ENCODE measurements around the gene GON4L.
"Not testable (repeated sequence)": the region's sequence is repeated elsewhere in the genome, so short reads cannot be mapped to it uniquely, and the experiment has no call there.

Gene GON4L

GRCh38 chr1:155744711-155745283 lies 112.2 kb downstream of the GON4L start:
- H3K4me3 ChIP-seq (ENCODE audit: low read depth, low read length) = peak overlapping the region; percentile 85
- peak overlapping the region; percentile 85 for H3K9ac ChIP-seq (ENCODE audit: low read length)
- peaks cover 18% of the 10 kb centered on the region for H3K36me3 ChIP-seq (ENCODE audit: control insufficient read depth, insufficient read depth, low read length)
- no peaks in the 10 kb centered on the region for H3K4me1 ChIP-seq (ENCODE audit: control insufficient read depth, insufficient read depth, low read length)
- H3K27ac ChIP-seq (ENCODE audit: low read depth, low read length) = peak overlapping the region; percentile 55; the same call in 1 of the 2 replicates
- no peaks in the 10 kb centered on the region for H3K9me3 ChIP-seq (ENCODE audit: control insufficient read depth, insufficient read depth, low read depth, low read length)
- H3K27me3 ChIP-seq (ENCODE audit: control insufficient read depth, insufficient read depth, low read length) = no peaks in the 10 kb centered on the region

GRCh38 chr1:155741908-155742307 lies 115.1 kb downstream of the GON4L start:
- H3K4me3 ChIP-seq (ENCODE audit: low read depth, low read length) = no peak overlapping the region
- peaks cover 23% of the 10 kb centered on the region for H3K36me3 ChIP-seq (ENCODE audit: control insufficient read depth, insufficient read depth, low read length)
- no peak overlapping the region for H3K9ac ChIP-seq (ENCODE audit: low read length)
- H3K4me1 ChIP-seq (ENCODE audit: control insufficient read depth, insufficient read depth, low read length) = no peaks in the 10 kb centered on the region
- H3K9me3 ChIP-seq (ENCODE audit: control insufficient read depth, insufficient read depth, low read depth, low read length) = no peaks in the 10 kb centered on the region
- no peaks in the 10 kb centered on the region for H3K27me3 ChIP-seq (ENCODE audit: control insufficient read depth, insufficient read depth, low read length)
- H3K27ac ChIP-seq (ENCODE audit: low read depth, low read length) = no peak overlapping the region

GRCh38 chr1:155740995-155741394 lies 116.0 kb downstream of the GON4L start:
- H3K4me1 ChIP-seq (ENCODE audit: control insufficient read depth, insufficient read depth, low read length) = no peaks in the 10 kb centered on the region

GRCh38 chr1:155729031-155729898 lies 127.7 kb downstream of the GON4L start:
- H3K9me3 ChIP-seq (ENCODE audit: control insufficient read depth, insufficient read depth, low read depth, low read length) = no peaks in the 10 kb centered on the region
- H3K4me3 ChIP-seq (ENCODE audit: low read depth, low read length) = no peak overlapping the region
- H3K36me3 ChIP-seq (ENCODE audit: control insufficient read depth, insufficient read depth, low read length) = peaks cover 80% of the 10 kb centered on the region
- H3K27me3 ChIP-seq (ENCODE audit: control insufficient read depth, insufficient read depth, low read length) = no peaks in the 10 kb centered on the region
- H3K4me1 ChIP-seq (ENCODE audit: control insufficient read depth, insufficient read depth, low read length) = no peaks in the 10 kb centered on the region
- H3K9ac ChIP-seq (ENCODE audit: low read length) = no peak overlapping the region
- no peak overlapping the region for H3K27ac ChIP-seq (ENCODE audit: low read depth, low read length)

More at GRCh38 chr1:155740995-155741394, 116.0 kb downstream of the GON4L start:
- H3K27ac ChIP-seq (ENCODE audit: low read depth, low read length) = no peak overlapping the region
- H3K36me3 ChIP-seq (ENCODE audit: control insufficient read depth, insufficient read depth, low read length) = peaks cover 32% of the 10 kb centered on the region
- H3K9me3 ChIP-seq (ENCODE audit: control insufficient read depth, insufficient read depth, low read depth, low read length) = no peaks in the 10 kb centered on the region
- no peak overlapping the region for H3K4me3 ChIP-seq (ENCODE audit: low read depth, low read length)
- no peaks in the 10 kb centered on the region for H3K27me3 ChIP-seq (ENCODE audit: control insufficient read depth, insufficient read depth, low read length)
- no peak overlapping the region for H3K9ac ChIP-seq (ENCODE audit: low read length)

GRCh38 chr1:155725142-155725541 lies 131.9 kb downstream of the GON4L start:
- Histone ChIP-seq H3K4me3 (ENCODE audit: low read depth, low read length) (no peak overlapping the region), H3K27me3 (ENCODE audit: control insufficient read depth, insufficient read depth, low read length) (no peaks in the 10 kb centered on the region), H3K27ac (ENCODE audit: low read depth, low read length) (no peak overlapping the region), H3K36me3 (ENCODE audit: control insufficient read depth, insufficient read depth, low read length) (peaks cover 69% of the 10 kb centered on the region), H3K9me3 (ENCODE audit: control insufficient read depth, insufficient read depth, low read depth, low read length) (no peaks in the 10 kb centered on the region), H3K4me1 (ENCODE audit: control insufficient read depth, insufficient read depth, low read length) (no peaks in the 10 kb centered on the region), H3K9ac (ENCODE audit: low read length) (no peak overlapping the region)

- Histone ChIP-seq H3K36me3 (ENCODE audit: control insufficient read depth, insufficient read depth, low read length) (peaks cover 58% of the 10 kb centered on the region), H3K9me3 (ENCODE audit: control insufficient read depth, insufficient read depth, low read depth, low read length) (no peaks in the 10 kb centered on the region), H3K27ac (ENCODE audit: low read depth, low read length) (no peak overlapping the region)
Observed at GRCh38 chr1:155719703-155720102, 137.3 kb downstream of the GON4L start.

GRCh38 chr1:155718524-155719115 lies 138.4 kb downstream of the GON4L start:
- H3K9ac ChIP-seq (ENCODE audit: low read length); H3K4me1 ChIP-seq (ENCODE audit: control insufficient read depth, insufficient read depth, low read length); H3K27ac ChIP-seq (ENCODE audit: low read depth, low read length); H3K27me3 ChIP-seq (ENCODE audit: control insufficient read depth, insufficient read depth, low read length); H3K4me3 ChIP-seq (ENCODE audit: low read depth, low read length); H3K9me3 ChIP-seq (ENCODE audit: control insufficient read depth, insufficient read depth, low read depth, low read length): not testable (repeated sequence)
- peaks cover 64% of the 10 kb centered on the region for H3K36me3 ChIP-seq (ENCODE audit: control insufficient read depth, insufficient read depth, low read length)

More at GRCh38 chr1:155719703-155720102, 137.3 kb downstream of the GON4L start:
- H3K9ac ChIP-seq (ENCODE audit: low read length) = no peak overlapping the region
- no peaks in the 10 kb centered on the region for H3K27me3 ChIP-seq (ENCODE audit: control insufficient read depth, insufficient read depth, low read length)
- H3K4me3 ChIP-seq (ENCODE audit: low read depth, low read length) = no peak overlapping the region
- no peaks in the 10 kb centered on the region for H3K4me1 ChIP-seq (ENCODE audit: control insufficient read depth, insufficient read depth, low read length)

- Histone ChIP-seq H3K4me3 (ENCODE audit: low read depth, low read length) (no peak overlapping the region), H3K4me1 (ENCODE audit: control insufficient read depth, insufficient read depth, low read length) (no peaks in the 10 kb centered on the region), H3K27me3 (ENCODE audit: control insufficient read depth, insufficient read depth, low read length) (no peaks in the 10 kb centered on the region), H3K36me3 (ENCODE audit: control insufficient read depth, insufficient read depth, low read length) (peaks cover 67% of the 10 kb centered on the region), H3K9ac (ENCODE audit: low read length) (no peak overlapping the region), H3K9me3 (ENCODE audit: control insufficient read depth, insufficient read depth, low read depth, low read length) (no peaks in the 10 kb centered on the region), H3K27ac (ENCODE audit: low read depth, low read length) (no peak overlapping the region)
Observed at GRCh38 chr1:155717041-155717440, 140.0 kb downstream of the GON4L start.

GRCh38 chr1:155715777-155716176 lies 141.2 kb downstream of the GON4L start:
- H3K9ac ChIP-seq (ENCODE audit: low read length) = no peak overlapping the region
- no peaks in the 10 kb centered on the region for H3K4me1 ChIP-seq (ENCODE audit: control insufficient read depth, insufficient read depth, low read length)
- H3K27ac ChIP-seq (ENCODE audit: low read depth, low read length) = no peak overlapping the region
- no peak overlapping the region for H3K4me3 ChIP-seq (ENCODE audit: low read depth, low read length)
- no peaks in the 10 kb centered on the region for H3K27me3 ChIP-seq (ENCODE audit: control insufficient read depth, insufficient read depth, low read length)
- peaks cover 61% of the 10 kb centered on the region for H3K36me3 ChIP-seq (ENCODE audit: control insufficient read depth, insufficient read depth, low read length)
- H3K9me3 ChIP-seq (ENCODE audit: control insufficient read depth, insufficient read depth, low read depth, low read length) = no peaks in the 10 kb centered on the region

GRCh38 chr1:155715056-155715455 lies 142.0 kb downstream of the GON4L start:
- H3K36me3 ChIP-seq (ENCODE audit: control insufficient read depth, insufficient read depth, low read length) = peaks cover 55% of the 10 kb centered on the region
- H3K27ac ChIP-seq (ENCODE audit: low read depth, low read length); H3K27me3 ChIP-seq (ENCODE audit: control insufficient read depth, insufficient read depth, low read length); H3K4me3 ChIP-seq (ENCODE audit: low read depth, low read length); H3K9me3 ChIP-seq (ENCODE audit: control insufficient read depth, insufficient read depth, low read depth, low read length); H3K9ac ChIP-seq (ENCODE audit: low read length); H3K4me1 ChIP-seq (ENCODE audit: control insufficient read depth, insufficient read depth, low read length): not testable (repeated sequence)

- Histone ChIP-seq H3K9ac (ENCODE audit: low read length) (no peak overlapping the region), H3K27me3 (ENCODE audit: control insufficient read depth, insufficient read depth, low read length) (no peaks in the 10 kb centered on the region), H3K36me3 (ENCODE audit: control insufficient read depth, insufficient read depth, low read length) (peaks cover 54% of the 10 kb centered on the region), H3K9me3 (ENCODE audit: control insufficient read depth, insufficient read depth, low read depth, low read length) (no peaks in the 10 kb centered on the region), H3K27ac (ENCODE audit: low read depth, low read length) (no peak overlapping the region), H3K4me1 (ENCODE audit: control insufficient read depth, insufficient read depth, low read length) (no peaks in the 10 kb centered on the region), H3K4me3 (ENCODE audit: low read depth, low read length) (no peak overlapping the region)
Observed at GRCh38 chr1:155713075-155713474, 143.9 kb downstream of the GON4L start.

Measured in HUES6 (cell line).